Testis (tissue), 3 donors: ENCODE measurements around the gene SCN4B. TPM values are rescaled to one million over a fixed set of nuclear protein-coding genes. Genes with fewer than 3 reads are reported as not detected.

Experiments
- DNase-seq: peaks from one replicate; pipeline ENCODE4 v3.0.0-alpha.2; 2019
- H3K27ac ChIP-seq, 2 donors: fragments of 200-600 bp; sonication (generic); one replicate each; pipeline ENCODE4 v1.5.1; 2019
- H3K27me3 ChIP-seq: fragments of 200-600 bp; sonication (generic); one replicate; pipeline ENCODE4 v1.5.1; 2019
- H3K36me3 ChIP-seq: fragments of 200-600 bp; sonication (generic); one replicate; pipeline ENCODE4 v1.5.1; 2017; ENCODE audit warnings: low read depth; ENCODE audit errors: missing control alignments
- H3K4me1 ChIP-seq: fragments of 200-600 bp; sonication (generic); one replicate; pipeline ENCODE4 v1.5.1; 2019
- H3K4me3 ChIP-seq, 2 donors: fragments of 200-600 bp; sonication (generic); one replicate each; pipeline ENCODE4 v1.5.1; 2017 to 2019
- H3K9me3 ChIP-seq: fragments of 200-600 bp; sonication (generic); one replicate; pipeline ENCODE4 v1.5.1; 2017
- POLR2A ChIP-seq: fragments of 450-650 bp; IDR thresholded peaks from one replicate; pipeline ENCODE4 v1.6.1; 2017; ENCODE audit warnings: antibody characterized with exemption, mild to moderate bottlenecking, moderate library complexity
- WGBS, 2 donors: methylation state at CpG; one replicate each; pipeline ENCODE4 v1.1.5; 2018; 5-methylcytosine and 5-hydroxymethylcytosine counted together
- intact Hi-C: fragments of 100-400 bp; cut with DNase I; formaldehyde crosslinking; loops from one replicate; pipeline ENCODE4 v1.15.1; 2023; ENCODE audit warnings: low total_unique reads
- polyA plus RNA-seq: library from polyadenylated mRNA; stranded (reverse); fragments of 350-450 nt; fragmentation: Illumina TruSeq; extraction: RNeasy Lipid Tissue Mini Kit (QIAGEN cat#74804); gene quantifications from one replicate; pipeline ENCODE4 v1.2.3, GENCODE V29; 2014; ENCODE audit warnings: low read depth, low replicate concordance; ENCODE audit not compliant: insufficient read depth
- total RNA-seq, 2 donors: library from RNA; depleted of rRNA; stranded (reverse); fragments of >200 nt; gene quantifications; one replicate each; pipeline ENCODE4 v1.2.3, GENCODE V29; 2016
- TF ChIP-seq, protein P1 (sequence below), 3 experiments: fragments of 450-650 bp in 2 of 3; fragments of 200-600 bp in 1 of 3; sonication (generic) in 1 of 3; IDR thresholded peaks; one replicate each; pipeline ENCODE4 v1.5.1; 2016 to 2019; ENCODE audit warnings: antibody characterized with exemption in 3 of 3, mild to moderate bottlenecking in 2 of 3, moderate library complexity in 1 of 3

The SCN4B gene
- total and polyA plus RNA-seq, 3 donors from 2014 or later: 1.9 to 4.9 (median 2.0) TPM

DNA sequence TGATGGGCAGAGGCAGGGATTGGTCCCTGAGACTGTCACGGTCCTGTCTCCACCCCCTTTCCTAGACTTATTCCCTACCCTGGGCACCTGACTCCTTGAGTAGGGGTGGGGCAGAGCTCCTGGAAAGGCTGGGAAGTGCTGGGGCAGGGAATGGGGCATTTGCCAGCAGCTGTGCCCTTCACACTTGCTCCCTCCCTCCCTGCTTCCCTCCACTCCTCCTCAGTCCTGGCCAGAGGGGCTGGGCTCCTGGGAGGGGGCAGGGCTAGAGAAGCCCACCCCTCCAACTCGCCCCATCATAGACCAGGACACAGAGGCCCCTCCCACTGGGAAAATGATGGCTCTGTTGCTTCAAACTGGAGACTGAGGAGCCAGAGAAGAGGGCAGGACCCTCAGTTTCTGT lies 12.3 kb upstream of the SCN4B start:
- DNase-seq: no peak
- WGBS, 2 donors: 79 to 89% methylated on average over 2 of the region's 2 CpGs
- intact Hi-C loops: no loop called here

DNA sequence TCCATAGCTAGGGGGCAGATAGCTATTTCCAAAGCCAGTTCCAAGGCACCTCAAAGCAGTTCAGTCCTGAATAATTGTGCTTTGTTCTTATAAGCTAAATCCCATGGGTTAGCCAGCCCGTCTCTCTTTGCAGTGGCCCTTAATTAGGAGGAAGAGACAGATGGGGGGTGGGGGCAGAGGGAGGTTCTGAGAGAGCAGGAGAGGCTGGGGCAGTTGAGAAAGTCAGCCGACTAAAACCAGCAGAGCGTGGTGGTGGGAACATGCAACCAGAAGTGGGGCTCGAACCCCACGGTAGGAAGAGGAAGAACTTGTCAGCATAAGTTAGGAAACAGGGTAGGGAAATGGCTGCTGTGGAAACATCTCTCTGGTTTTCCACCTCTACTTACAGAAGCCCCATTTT lies 10.9 kb upstream of the SCN4B start:
- WGBS, 2 donors: 80 to 87% methylated on average over 5 of the region's 5 CpGs
- H3K4me3 ChIP-seq: no peak overlapping the region
- no peaks in the 10 kb centered on the region for H3K9me3 ChIP-seq
- H3K36me3 ChIP-seq: no peaks in the 10 kb centered on the region
- TF ChIP-seq POLR2A: no peak
- TF ChIP-seq, protein P1, sequence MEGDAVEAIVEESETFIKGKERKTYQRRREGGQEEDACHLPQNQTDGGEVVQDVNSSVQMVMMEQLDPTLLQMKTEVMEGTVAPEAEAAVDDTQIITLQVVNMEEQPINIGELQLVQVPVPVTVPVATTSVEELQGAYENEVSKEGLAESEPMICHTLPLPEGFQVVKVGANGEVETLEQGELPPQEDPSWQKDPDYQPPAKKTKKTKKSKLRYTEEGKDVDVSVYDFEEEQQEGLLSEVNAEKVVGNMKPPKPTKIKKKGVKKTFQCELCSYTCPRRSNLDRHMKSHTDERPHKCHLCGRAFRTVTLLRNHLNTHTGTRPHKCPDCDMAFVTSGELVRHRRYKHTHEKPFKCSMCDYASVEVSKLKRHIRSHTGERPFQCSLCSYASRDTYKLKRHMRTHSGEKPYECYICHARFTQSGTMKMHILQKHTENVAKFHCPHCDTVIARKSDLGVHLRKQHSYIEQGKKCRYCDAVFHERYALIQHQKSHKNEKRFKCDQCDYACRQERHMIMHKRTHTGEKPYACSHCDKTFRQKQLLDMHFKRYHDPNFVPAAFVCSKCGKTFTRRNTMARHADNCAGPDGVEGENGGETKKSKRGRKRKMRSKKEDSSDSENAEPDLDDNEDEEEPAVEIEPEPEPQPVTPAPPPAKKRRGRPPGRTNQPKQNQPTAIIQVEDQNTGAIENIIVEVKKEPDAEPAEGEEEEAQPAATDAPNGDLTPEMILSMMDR (IDR thresholded peaks at IDR 0.05): no peak
- no peaks in the 10 kb centered on the region for H3K4me1 ChIP-seq
- no peak for DNase-seq
- H3K27ac ChIP-seq: no peak overlapping the region
- intact Hi-C loops: no loop called here
- no peaks in the 10 kb centered on the region for H3K27me3 ChIP-seq

More for the DNA sequence above, 12.3 kb upstream of the SCN4B start:
- Histone ChIP-seq H3K27me3 (no peaks in the 10 kb centered on the region), H3K9me3 (no peaks in the 10 kb centered on the region), H3K4me1 (no peaks in the 10 kb centered on the region), H3K27ac (no peak overlapping the region), H3K4me3 (no peak overlapping the region), H3K36me3 (no peaks in the 10 kb centered on the region)
- no peak for TF ChIP-seq POLR2A
- TF ChIP-seq, protein P1 (IDR thresholded peaks at IDR 0.05): no peak

DNA sequence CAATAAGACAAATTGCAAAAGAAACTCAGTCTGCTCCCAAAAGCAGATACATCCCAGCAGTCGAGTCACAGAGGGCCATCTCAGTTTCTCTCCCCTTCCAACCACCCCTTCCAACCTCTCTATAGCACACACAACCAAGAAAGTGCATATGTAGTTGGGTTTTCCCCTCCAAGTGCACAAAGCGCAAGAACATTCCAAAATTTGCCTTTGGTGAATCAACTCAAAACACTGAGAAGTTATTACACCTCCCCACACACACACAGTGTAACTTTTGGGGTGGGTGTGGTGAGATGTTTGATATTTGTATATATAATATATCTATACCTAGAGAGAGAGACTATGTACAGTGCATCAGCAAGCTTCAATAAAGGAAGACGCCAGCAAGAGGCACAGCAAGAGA lies 10.2 kb upstream of the SCN4B start:
- Histone ChIP-seq H3K27me3 (no peaks in the 10 kb centered on the region), H3K4me3 (no peak overlapping the region), H3K9me3 (no peaks in the 10 kb centered on the region), H3K27ac (no peak overlapping the region), H3K4me1 (no peaks in the 10 kb centered on the region), H3K36me3 (no peaks in the 10 kb centered on the region)
- TF ChIP-seq POLR2A: no peak
- TF ChIP-seq, protein P1 (IDR thresholded peaks at IDR 0.05): no peak
- WGBS, 2 donors: 91 to 93% methylated on average over 3 of the region's 3 CpGs
- intact Hi-C loops: no loop called here
- DNase-seq: no peak

DNA sequence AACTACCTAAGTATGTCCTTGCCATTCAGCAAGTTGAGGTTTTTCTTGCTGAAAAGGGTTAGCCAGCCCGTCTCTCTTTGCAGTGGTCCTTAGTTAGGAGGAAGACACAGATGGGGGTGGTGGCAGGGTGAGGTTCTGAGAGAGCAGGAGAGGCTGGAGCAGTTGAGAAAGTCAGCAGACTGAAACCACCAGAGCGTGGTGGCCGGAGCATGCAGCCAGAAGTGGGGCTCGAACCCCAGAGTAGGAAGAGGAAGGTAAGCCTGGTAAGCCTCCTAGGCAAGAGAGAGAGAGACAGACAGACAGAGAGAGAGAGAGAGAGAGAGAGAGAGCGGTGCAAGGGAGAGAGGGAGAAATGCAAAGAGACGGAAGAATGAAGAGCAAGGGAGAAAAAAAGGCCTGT lies 9.2 kb upstream of the SCN4B start:
- Histone ChIP-seq H3K4me3 (no peak overlapping the region), H3K4me1 (no peaks in the 10 kb centered on the region), H3K27me3 (no peaks in the 10 kb centered on the region), H3K9me3 (no peaks in the 10 kb centered on the region), H3K36me3 (no peaks in the 10 kb centered on the region), H3K27ac (no peak overlapping the region)
- 66 to 76% methylated on average over 6 of the region's 6 CpGs for WGBS, 2 donors
- DNase-seq: no peak
- intact Hi-C loops: no loop called here
- TF ChIP-seq, protein P1 (IDR thresholded peaks at IDR 0.05): no peak
- no peak for TF ChIP-seq POLR2A

DNA sequence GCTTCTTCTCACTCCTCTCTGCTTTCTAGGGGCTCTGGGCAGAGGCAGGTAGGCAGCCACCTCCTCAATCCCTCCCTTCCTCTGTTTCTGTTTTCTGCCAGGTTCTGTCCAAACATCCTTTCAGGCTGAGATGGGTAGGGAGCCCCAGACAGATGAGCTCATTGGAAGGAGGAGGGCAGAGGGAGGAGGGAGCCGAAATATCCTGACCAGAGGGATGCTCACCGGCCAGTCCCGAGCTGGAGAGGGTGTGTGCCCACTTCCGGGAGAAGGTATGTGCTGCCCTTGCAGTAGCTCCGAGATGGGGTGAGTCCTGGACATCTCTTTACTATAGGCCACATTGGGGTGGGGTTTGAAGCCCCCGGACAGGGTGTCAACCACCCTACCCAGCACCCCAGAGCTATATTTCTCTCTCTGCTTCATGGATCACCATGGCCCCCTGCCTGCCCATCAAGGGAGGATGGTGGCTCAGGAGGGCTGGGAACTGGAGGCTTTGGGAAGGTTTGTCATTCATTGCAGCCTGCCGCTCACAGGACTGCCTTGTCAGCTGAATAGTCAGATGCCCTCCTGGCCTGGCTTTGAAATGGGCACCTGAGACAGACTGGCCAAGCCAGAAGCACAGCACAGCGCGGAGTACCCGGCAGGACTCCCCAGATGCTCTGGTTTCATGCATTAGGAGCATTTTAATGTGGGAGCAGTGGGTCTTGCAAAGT lies 4.7 kb upstream of the SCN4B start:
- no peaks in the 10 kb centered on the region for H3K36me3 ChIP-seq
- 45 to 58% methylated on average over 3 to 9 of the region's 10 CpGs for WGBS, 2 donors
- no peak for TF ChIP-seq POLR2A
- TF ChIP-seq, protein P1 (IDR thresholded peaks at IDR 0.05): no peak

More for the DNA sequence above, 4.7 kb upstream of the SCN4B start:
- no peaks in the 10 kb centered on the region for H3K27me3 ChIP-seq
- H3K9me3 ChIP-seq: no peaks in the 10 kb centered on the region
- peaks cover 12% of the 10 kb centered on the region for H3K4me1 ChIP-seq
- DNase-seq: no peak
- no peak overlapping the region for H3K4me3 ChIP-seq
- H3K27ac ChIP-seq: no peak overlapping the region
- intact Hi-C loops: no loop called here
